Measurements from ENCODE around the gene CREB3L4.

Gene CREB3L4

DNA sequence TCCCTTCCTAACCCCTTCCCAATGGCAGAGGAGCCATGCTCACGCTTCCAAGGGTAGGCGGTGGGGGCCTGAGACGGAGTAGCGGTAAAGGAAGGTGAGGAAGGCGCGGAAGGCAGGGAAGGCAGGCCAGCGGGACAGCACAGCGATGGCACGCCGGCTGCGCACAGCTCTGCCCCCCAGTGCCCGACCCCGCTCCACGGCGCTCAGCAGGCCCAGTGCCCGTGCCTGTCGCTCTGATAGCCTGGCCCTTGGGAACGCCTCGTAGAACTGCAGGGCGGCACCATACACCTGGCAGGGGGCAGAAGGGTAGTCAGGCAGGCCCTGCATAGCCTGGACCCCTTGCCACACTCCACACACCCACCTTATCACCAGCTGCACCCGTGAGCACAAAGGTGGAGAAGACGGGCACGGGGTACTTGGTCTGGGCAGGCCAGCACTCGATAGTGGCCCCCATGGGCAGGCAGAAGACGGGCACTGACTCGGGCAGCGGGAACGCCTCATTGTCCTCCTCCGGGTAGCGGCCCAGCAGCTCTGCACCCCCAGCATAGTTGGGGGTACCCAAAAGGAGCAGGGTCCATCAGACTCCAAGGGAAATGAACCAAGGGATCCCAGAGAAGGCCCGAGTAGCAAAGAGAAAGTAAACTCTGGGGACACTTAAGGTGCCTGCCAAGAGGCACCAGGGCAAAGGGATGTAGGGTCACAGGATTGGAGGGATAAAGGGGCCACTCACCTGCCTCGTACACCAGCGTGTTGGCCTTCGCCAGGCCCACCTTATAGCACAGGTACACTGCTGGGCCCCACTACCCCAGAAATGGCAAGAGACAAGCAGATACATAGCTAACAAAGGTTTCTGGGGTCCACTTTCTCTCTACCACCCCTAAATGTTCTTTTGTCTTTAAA, 25.6 kb upstream of the CREB3L4 start:
- CTCF ChIA-PET: interaction anchor here (0.5 kb wide), 1 partner anchor 217 kb away, joined by 3 read pairs; no protein-coding TSS in a partner anchor
- Histone ChIP-seq H3K4me1 (ENCODE audit: control insufficient read depth, insufficient read depth, low read length) (no peaks in the 10 kb centered on the region), H3K9me3 (ENCODE audit: control insufficient read depth, insufficient read depth, low read depth, low read length) (no peaks in the 10 kb centered on the region), H3K4me3 (ENCODE audit: low read depth, low read length) (no peak overlapping the region), H3K27ac (ENCODE audit: extremely low read depth, low read depth, low read length) (no peak overlapping the region), H3K36me3 (ENCODE audit: control insufficient read depth in 2 of 2, insufficient read depth in 1 of 2, low read length in 2 of 2) (peaks cover 0 to 64% of the 10 kb centered on the region in 2 experiments; a peak in 1 of 3 replicates)
- POLR2A ChIA-PET: interaction anchor here (0.8 to 2.0 kb wide), 3 partner anchors 18 to 61 kb away, joined by 3 to 8 read pairs (median 7); partner anchors contain the start of gene CREB3L4
- no peak for TF ChIP-seq ZNF521 (tag by site-specific recombination; IDR thresholded peaks at IDR 0.05)
- no peak for TF ChIP-seq HOXA7 (CRISPR knock-in tag; IDR thresholded peaks at IDR 0.05; ENCODE audit: borderline replicate concordance)
- no peak for TF ChIP-seq GLIS2 (tag by site-specific recombination; IDR thresholded peaks at IDR 0.05)
- TF ChIP-seq, protein P1, sequence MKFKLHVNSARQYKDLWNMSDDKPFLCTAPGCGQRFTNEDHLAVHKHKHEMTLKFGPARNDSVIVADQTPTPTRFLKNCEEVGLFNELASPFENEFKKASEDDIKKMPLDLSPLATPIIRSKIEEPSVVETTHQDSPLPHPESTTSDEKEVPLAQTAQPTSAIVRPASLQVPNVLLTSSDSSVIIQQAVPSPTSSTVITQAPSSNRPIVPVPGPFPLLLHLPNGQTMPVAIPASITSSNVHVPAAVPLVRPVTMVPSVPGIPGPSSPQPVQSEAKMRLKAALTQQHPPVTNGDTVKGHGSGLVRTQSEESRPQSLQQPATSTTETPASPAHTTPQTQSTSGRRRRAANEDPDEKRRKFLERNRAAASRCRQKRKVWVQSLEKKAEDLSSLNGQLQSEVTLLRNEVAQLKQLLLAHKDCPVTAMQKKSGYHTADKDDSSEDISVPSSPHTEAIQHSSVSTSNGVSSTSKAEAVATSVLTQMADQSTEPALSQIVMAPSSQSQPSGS (tag by site-specific recombination; IDR thresholded peaks at IDR 0.05; ENCODE audit: low read depth): no peak

DNA sequence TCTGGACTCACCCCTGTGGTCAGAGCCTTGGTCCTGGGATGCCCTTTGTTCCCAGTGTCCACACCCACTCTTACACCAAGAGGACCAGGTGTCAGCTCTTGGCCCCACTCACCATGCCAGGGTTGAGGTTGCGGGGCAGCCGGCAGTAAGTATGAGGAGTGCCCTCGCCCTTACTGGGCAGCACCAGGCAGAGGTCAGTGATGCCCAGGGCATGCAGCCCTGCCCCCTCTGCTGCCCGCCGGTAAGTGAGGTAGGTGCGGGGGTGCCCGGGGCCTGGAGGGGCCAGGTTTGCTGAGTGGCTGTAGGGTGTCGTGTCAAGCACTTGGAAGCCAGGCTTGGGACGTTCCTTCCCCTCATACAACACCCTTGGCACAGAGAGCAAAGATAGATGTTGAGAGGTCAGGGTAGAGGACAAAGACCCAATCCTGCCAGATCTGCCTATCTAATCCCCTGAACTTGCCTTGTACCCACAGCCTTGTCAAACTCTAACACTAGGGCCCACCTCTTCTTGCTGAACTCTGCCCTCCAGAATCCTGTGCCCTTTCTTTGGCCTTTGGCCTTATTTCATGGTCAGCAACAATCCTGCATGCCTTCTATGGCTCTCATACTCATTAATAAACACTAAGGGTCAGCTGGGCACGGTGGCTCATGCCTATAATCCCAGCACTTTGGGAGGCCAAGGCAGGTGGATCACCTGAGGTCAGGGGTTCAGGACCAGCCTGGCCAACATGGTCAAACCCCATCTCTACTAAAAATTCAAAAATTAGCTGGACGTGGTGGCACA, 24.7 kb upstream of the CREB3L4 start:
- CTCF ChIA-PET: interaction anchor here (1.4 to 2.5 kb wide), 2 partner anchors 24 to 43 kb away, joined by 7 to 10 read pairs; partner anchors contain the start of genes CREB3L4 and RAB13
- peaks cover 0 to 63% of the 10 kb centered on the region in 2 experiments; a peak in 1 of 3 replicates for H3K36me3 ChIP-seq (ENCODE audit: control insufficient read depth in 2 of 2, insufficient read depth in 1 of 2, low read length in 2 of 2)

DNA sequence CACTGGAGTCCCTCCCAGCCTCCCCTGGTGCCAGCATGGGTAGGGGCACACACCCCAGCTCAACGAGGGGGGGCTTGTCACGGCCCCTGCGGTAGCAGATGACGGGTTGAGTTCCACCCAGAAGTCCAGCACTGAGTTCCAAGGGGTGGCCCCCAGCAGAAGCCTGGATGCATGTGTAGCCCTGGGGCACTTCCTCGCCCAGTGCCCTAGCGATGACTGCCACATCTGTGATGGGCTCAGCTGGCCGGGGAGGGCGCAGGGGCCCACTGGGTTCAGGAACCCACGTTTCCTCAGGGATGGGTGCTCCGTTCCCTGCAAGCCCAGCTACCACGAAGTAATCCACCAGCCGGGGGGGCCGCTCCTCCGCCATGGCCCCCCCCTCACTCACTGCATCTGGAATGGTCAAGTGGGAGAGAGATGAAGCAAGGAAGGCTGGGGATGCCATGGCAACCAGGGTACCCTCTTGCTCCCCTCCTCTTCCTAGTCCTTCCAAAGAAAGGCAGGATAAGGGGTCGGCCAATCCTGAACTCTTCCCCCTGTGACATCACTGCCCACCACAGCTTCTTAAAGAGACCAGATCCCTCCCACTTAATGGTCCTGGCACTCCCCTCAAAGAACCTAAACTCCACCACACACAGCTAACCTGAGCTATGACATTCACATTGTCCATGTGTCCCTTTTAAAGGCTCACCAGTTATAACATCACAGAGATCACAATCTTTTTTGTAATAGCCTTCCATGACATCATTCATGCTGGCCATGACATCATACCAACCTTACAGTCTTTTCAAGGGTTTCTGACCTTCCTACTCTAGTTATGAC, 23.5 kb upstream of the CREB3L4 start:
- Histone ChIP-seq H3K4me1 (ENCODE audit: control insufficient read depth, insufficient read depth, low read length) (no peaks in the 10 kb centered on the region), H3K4me3 (ENCODE audit: low read depth, low read length) (no peak overlapping the region), H3K27ac (ENCODE audit: extremely low read depth, low read depth, low read length) (no peak overlapping the region), H3K36me3 (ENCODE audit: control insufficient read depth in 2 of 2, insufficient read depth in 1 of 2, low read length in 2 of 2) (peaks cover 0 to 69% of the 10 kb centered on the region in 2 experiments; a peak in 1 of 3 replicates), H3K9me3 (ENCODE audit: control insufficient read depth, insufficient read depth, low read depth, low read length) (no peaks in the 10 kb centered on the region)
- POLR2A ChIA-PET: interaction anchor here (0.7 to 4.3 kb wide), 11 partner anchors 14 to 285 kb away, joined by 3 to 36 read pairs (median 4); partner anchors contain the start of genes CREB3L4, CRTC2, GATAD2B and JTB
- CTCF ChIA-PET: interaction anchor here (0.6 to 2.5 kb wide), 11 partner anchors 13 to 602 kb away, joined by 3 to 10 read pairs (median 3); partner anchors contain the start of genes CREB3L4, JTB and RAB13
- no peak for TF ChIP-seq ZBTB7A (tag by site-specific recombination; IDR thresholded peaks at IDR 0.05; ENCODE audit: low read depth)
- TF ChIP-seq, protein P1 (tag by site-specific recombination; IDR thresholded peaks at IDR 0.05; ENCODE audit: low read depth): peak; percentile 97
- peak; percentile 97 for TF ChIP-seq ZBTB21 (tag by site-specific recombination; IDR thresholded peaks at IDR 0.05)
- TF ChIP-seq TRIM28 (IDR thresholded peaks at IDR 0.05; ENCODE audit: borderline replicate concordance, low read length): no peak
- peak; percentile 33; the same call in 1 of the 2 replicates for TF ChIP-seq ZBTB8A (tag by site-specific recombination; IDR thresholded peaks at IDR 0.05)
- TF ChIP-seq ZBTB17 (tag by site-specific recombination; IDR thresholded peaks at IDR 0.05): no peak
- TF ChIP-seq ZNF311 (tag by site-specific recombination; IDR thresholded peaks at IDR 0.05; ENCODE audit: borderline replicate concordance): no peak
- no peak for TF ChIP-seq ZNF843 (tag by site-specific recombination; IDR thresholded peaks at IDR 0.05)
- no peak for TF ChIP-seq ZNF768 (tag by site-specific recombination; IDR thresholded peaks at IDR 0.05)
- TF ChIP-seq, protein P2, sequence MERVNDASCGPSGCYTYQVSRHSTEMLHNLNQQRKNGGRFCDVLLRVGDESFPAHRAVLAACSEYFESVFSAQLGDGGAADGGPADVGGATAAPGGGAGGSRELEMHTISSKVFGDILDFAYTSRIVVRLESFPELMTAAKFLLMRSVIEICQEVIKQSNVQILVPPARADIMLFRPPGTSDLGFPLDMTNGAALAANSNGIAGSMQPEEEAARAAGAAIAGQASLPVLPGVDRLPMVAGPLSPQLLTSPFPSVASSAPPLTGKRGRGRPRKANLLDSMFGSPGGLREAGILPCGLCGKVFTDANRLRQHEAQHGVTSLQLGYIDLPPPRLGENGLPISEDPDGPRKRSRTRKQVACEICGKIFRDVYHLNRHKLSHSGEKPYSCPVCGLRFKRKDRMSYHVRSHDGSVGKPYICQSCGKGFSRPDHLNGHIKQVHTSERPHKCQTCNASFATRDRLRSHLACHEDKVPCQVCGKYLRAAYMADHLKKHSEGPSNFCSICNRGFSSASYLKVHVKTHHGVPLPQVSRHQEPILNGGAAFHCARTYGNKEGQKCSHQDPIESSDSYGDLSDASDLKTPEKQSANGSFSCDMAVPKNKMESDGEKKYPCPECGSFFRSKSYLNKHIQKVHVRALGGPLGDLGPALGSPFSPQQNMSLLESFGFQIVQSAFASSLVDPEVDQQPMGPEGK (tag by site-specific recombination; IDR thresholded peaks at IDR 0.05): peak; percentile 68; the same call in 1 of the 2 replicates
- TF ChIP-seq ZNF529 (tag by site-specific recombination; IDR thresholded peaks at IDR 0.05; ENCODE audit: insufficient replicate concordance): no peak

More for the DNA sequence above, 24.7 kb upstream of the CREB3L4 start:
- TF ChIP-seq ZNF239 (tag by site-specific recombination; IDR thresholded peaks at IDR 0.05): no peak
- TF ChIP-seq, protein P3, sequence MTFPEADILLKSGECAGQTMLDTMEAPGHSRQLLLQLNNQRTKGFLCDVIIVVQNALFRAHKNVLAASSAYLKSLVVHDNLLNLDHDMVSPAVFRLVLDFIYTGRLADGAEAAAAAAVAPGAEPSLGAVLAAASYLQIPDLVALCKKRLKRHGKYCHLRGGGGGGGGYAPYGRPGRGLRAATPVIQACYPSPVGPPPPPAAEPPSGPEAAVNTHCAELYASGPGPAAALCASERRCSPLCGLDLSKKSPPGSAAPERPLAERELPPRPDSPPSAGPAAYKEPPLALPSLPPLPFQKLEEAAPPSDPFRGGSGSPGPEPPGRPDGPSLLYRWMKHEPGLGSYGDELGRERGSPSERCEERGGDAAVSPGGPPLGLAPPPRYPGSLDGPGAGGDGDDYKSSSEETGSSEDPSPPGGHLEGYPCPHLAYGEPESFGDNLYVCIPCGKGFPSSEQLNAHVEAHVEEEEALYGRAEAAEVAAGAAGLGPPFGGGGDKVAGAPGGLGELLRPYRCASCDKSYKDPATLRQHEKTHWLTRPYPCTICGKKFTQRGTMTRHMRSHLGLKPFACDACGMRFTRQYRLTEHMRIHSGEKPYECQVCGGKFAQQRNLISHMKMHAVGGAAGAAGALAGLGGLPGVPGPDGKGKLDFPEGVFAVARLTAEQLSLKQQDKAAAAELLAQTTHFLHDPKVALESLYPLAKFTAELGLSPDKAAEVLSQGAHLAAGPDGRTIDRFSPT (tag by site-specific recombination; IDR thresholded peaks at IDR 0.05): peak; percentile 15; the same call in 1 of the 2 replicates
- no peak for TF ChIP-seq GLIS2 (tag by site-specific recombination; IDR thresholded peaks at IDR 0.05)
- no peak for TF ChIP-seq ZNF629 (tag by site-specific recombination; IDR thresholded peaks at IDR 0.05)
- TF ChIP-seq ZNF621 (tag by site-specific recombination; IDR thresholded peaks at IDR 0.05): no peak
- TF ChIP-seq ZNF785 (tag by site-specific recombination; IDR thresholded peaks at IDR 0.05): no peak
- TF ChIP-seq ZNF302 (tag by site-specific recombination; IDR thresholded peaks at IDR 0.05; ENCODE audit: low read depth): no peak
- TF ChIP-seq KLF9 (tag by site-specific recombination; IDR thresholded peaks at IDR 0.05; ENCODE audit: low read depth): no peak
- Histone ChIP-seq H3K4me1 (ENCODE audit: control insufficient read depth, insufficient read depth, low read length) (no peaks in the 10 kb centered on the region), H3K9me3 (ENCODE audit: control insufficient read depth, insufficient read depth, low read depth, low read length) (no peaks in the 10 kb centered on the region), H3K27ac (ENCODE audit: extremely low read depth, low read depth, low read length) (no peak overlapping the region), H3K4me3 (ENCODE audit: low read depth, low read length) (no peak overlapping the region)
- POLR2A ChIA-PET: interaction anchor here (0.7 to 4.3 kb wide), 7 partner anchors 13 to 62 kb away, joined by 3 to 36 read pairs (median 4); partner anchors contain the start of genes CREB3L4, CRTC2, RPS27 and SLC39A1

Data from HEK293 (cell line).